Mesenchymal stem cell (in vitro differentiated cells and primary cell): ENCODE results near the gene WNT3A. TPM values are rescaled to one million over a fixed set of nuclear protein-coding genes. Genes with fewer than 3 reads are reported as not detected.

Experiments used
- DNase-seq: peaks from one replicate; pipeline ENCODE4 v3.0.0-alpha.2; 2013
- H2AFZ ChIP-seq: one replicate; pipeline ENCODE4 v1.6.1; 2013; ENCODE audit warnings: low read depth, mild to moderate bottlenecking, control low read depth, inconsistent platforms, low read length, moderate library complexity
- H2AK5ac ChIP-seq: 2 replicates; pipeline ENCODE4 v1.6.1; 2013; ENCODE audit warnings: low read length, moderate library complexity, mild to moderate bottlenecking, inconsistent platforms; ENCODE audit not compliant: severe bottlenecking
- H2BK120ac ChIP-seq: one replicate; pipeline ENCODE4 v1.6.1; 2013; ENCODE audit warnings: low read depth, mild to moderate bottlenecking, inconsistent platforms, low read length, moderate library complexity
- H2BK12ac ChIP-seq, 2 experiments: one replicate each; pipeline ENCODE4 v1.6.1; 2013; ENCODE audit warnings: inconsistent platforms in 2 of 2, low read length in 2 of 2, mild to moderate bottlenecking in 2 of 2, moderate library complexity in 2 of 2, control low read depth in 1 of 2
- H2BK15ac ChIP-seq: one replicate; pipeline ENCODE4 v1.6.1; 2013; ENCODE audit warnings: mild to moderate bottlenecking, low read depth, inconsistent platforms; ENCODE audit not compliant: poor library complexity, severe bottlenecking
- H2BK5ac ChIP-seq: 2 replicates; pipeline ENCODE4 v1.6.1; 2013; ENCODE audit warnings: low read depth, mild to moderate bottlenecking, low read length, control low read depth, inconsistent platforms; ENCODE audit not compliant: poor library complexity, severe bottlenecking
- H3K14ac ChIP-seq, 2 experiments: one replicate each; pipeline ENCODE4 v1.6.1; 2013; ENCODE audit warnings: inconsistent platforms in 2 of 2, low read length in 2 of 2, control low read depth in 1 of 2, mild to moderate bottlenecking in 1 of 2, moderate library complexity in 1 of 2
- H3K18ac ChIP-seq, 2 experiments: one replicate each; pipeline ENCODE4 v1.6.1; 2013; ENCODE audit warnings: inconsistent platforms in 2 of 2, low read length in 2 of 2, control low read depth in 1 of 2, low read depth in 1 of 2, mild to moderate bottlenecking in 1 of 2
- H3K23ac ChIP-seq, 2 experiments: one replicate each; pipeline ENCODE4 v1.6.1; 2013; ENCODE audit warnings: inconsistent platforms in 2 of 2, low read length in 2 of 2, mild to moderate bottlenecking in 2 of 2, moderate library complexity in 2 of 2, control low read depth in 1 of 2
- H3K27ac ChIP-seq: 2 replicates; pipeline ENCODE4 v1.5.1; 2013; ENCODE audit warnings: mild to moderate bottlenecking, moderate library complexity, low read length, control low read depth, inconsistent platforms; ENCODE audit not compliant: poor library complexity, severe bottlenecking
- H3K27me3 ChIP-seq, 2 experiments: 2 replicates each; pipeline versions ENCODE4 v1.6.1 to v1.7.0; 2013; ENCODE audit warnings: low read length in 2 of 2, mild to moderate bottlenecking in 2 of 2, moderate library complexity in 2 of 2, control low read depth in 1 of 2, inconsistent platforms in 1 of 2; ENCODE audit not compliant: control insufficient read depth in 1 of 2, insufficient read depth in 1 of 2
- H3K36me3 ChIP-seq, 2 experiments: 2 replicates each; pipeline versions ENCODE4 v1.6.1 to v1.7.0; 2013; ENCODE audit warnings: low read length in 2 of 2, control low read depth in 1 of 2, inconsistent platforms in 1 of 2, low read depth in 1 of 2, mild to moderate bottlenecking in 1 of 2; ENCODE audit not compliant: insufficient read depth in 2 of 2, control insufficient read depth in 1 of 2
- H3K4ac ChIP-seq, 2 experiments: one replicate each; pipeline ENCODE4 v1.6.1; 2013; ENCODE audit warnings: inconsistent platforms in 2 of 2, low read length in 2 of 2, mild to moderate bottlenecking in 2 of 2, moderate library complexity in 2 of 2, control low read depth in 1 of 2, low read depth in 1 of 2
- H3K4me1 ChIP-seq: 2 replicates; pipeline ENCODE4 v1.6.1; 2013; ENCODE audit warnings: low read depth, low read length, control low read depth; ENCODE audit not compliant: control insufficient read depth, insufficient read depth
- H3K4me2 ChIP-seq: 2 replicates; pipeline ENCODE4 v1.6.1; 2013; ENCODE audit warnings: low read length, mild to moderate bottlenecking, inconsistent platforms; ENCODE audit not compliant: poor library complexity, severe bottlenecking
- H3K4me3 ChIP-seq, 2 experiments: 2 replicates each; pipeline versions ENCODE4 v1.5.1 to v1.7.0; 2013; ENCODE audit warnings: low read length in 2 of 2, mild to moderate bottlenecking in 2 of 2, control low read depth in 1 of 2, low read depth in 1 of 2; ENCODE audit not compliant: insufficient read depth in 1 of 2
- H3K79me1 ChIP-seq: replicated peaks from 2 replicates; pipeline ENCODE4 v1.6.1; 2013; ENCODE audit warnings: mild to moderate bottlenecking, control low read depth, low read length, inconsistent platforms; ENCODE audit not compliant: poor library complexity, severe bottlenecking
- H3K9ac ChIP-seq: 2 replicates; pipeline ENCODE4 v1.7.0; 2013; ENCODE audit warnings: mild to moderate bottlenecking, low read length, moderate library complexity
- H3K9me3 ChIP-seq: 2 replicates; pipeline ENCODE4 v1.7.0; 2013; ENCODE audit warnings: mild to moderate bottlenecking, low read length; ENCODE audit not compliant: control insufficient read depth
- H4K8ac ChIP-seq: one replicate; pipeline ENCODE4 v1.6.1; 2013; ENCODE audit warnings: inconsistent platforms, mild to moderate bottlenecking, low read length, moderate library complexity
- H4K91ac ChIP-seq: one replicate; pipeline ENCODE4 v1.6.1; 2013; ENCODE audit warnings: mild to moderate bottlenecking, low read length, inconsistent platforms
- WGBS: methylation state at CpG from one replicate; pipeline ENCODE4 v1.1.7; 2013; ENCODE audit warnings: mixed read lengths; 5-methylcytosine and 5-hydroxymethylcytosine counted together
- small RNA-seq: library from polyadenylated mRNA; stranded (forward); fragments of <200 nt; extraction: miRNeasy Mini kit (QIAGEN cat#:217004); gene quantifications from one replicate; pipeline ENCODE3, GENCODE V24; 2013; ENCODE audit warnings: low read depth

Gene WNT3A

DNA sequence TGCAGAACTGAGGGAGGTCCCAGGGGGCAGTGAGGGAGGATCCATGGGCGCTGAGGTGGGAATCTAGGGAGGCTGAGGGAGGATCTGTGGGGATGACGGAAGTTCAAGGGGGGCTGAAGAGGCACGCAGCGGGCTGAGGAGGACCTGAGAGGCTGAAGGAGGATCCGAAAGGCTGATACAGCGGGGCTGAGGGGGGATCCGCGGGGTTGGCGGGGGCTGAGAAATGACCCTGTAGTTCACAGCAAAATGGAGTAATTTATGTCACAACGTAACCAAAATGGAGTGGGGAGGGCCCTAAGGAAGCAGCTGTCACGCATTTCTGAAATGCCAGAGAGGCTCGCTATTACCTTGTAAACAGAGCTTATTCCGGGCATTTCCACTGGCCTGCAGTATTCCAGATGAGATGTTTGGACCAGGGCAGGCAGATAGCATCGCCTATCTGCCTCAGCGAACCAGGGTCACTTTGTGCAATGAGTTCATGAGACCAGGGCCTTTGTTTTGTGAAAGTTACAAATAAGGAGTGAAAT lies 103.2 kb downstream of the WNT3A start:
- peaks cover 23 to 28% of the 10 kb centered on the region in 2 experiments for H3K36me3 ChIP-seq
- H3K27me3 ChIP-seq, result no peaks in the 10 kb centered on the region
- H3K23ac ChIP-seq, result no peak overlapping the region
- H4K8ac ChIP-seq, result peak overlapping the region; percentile 86
- H3K27ac ChIP-seq, result no peak overlapping the region
- H3K4me3 ChIP-seq, result peak overlapping the region; percentile 85 to 89
- H2BK5ac ChIP-seq, result peak overlapping the region; percentile 5
- H3K4me1 ChIP-seq, result peaks cover 19% of the 10 kb centered on the region
- DNase-seq, result peak; percentile 67
- peak overlapping the region; percentile 37 to 69 for H3K18ac ChIP-seq
- H3K9ac ChIP-seq, result peak overlapping the region; percentile 93
- no peak overlapping the region for H2BK12ac ChIP-seq
- no peaks in the 10 kb centered on the region for H3K9me3 ChIP-seq
- H3K79me1 ChIP-seq, result peaks cover 29% of the 10 kb centered on the region
- no peak overlapping the region for H3K14ac ChIP-seq
- 36% methylated on average over 15 of the region's 15 CpGs for WGBS
- peak overlapping the region; percentile 80 for H2BK120ac ChIP-seq
- peak overlapping the region; percentile 70 for H2BK15ac ChIP-seq
- H2AK5ac ChIP-seq, result peak overlapping the region; percentile 26
- H3K4ac ChIP-seq, result no peak overlapping the region
- peak overlapping the region; percentile 94 for H3K4me2 ChIP-seq
- peak overlapping the region; percentile 36 for H4K91ac ChIP-seq
- peak overlapping the region; percentile 92 for H2AFZ ChIP-seq

DNA sequence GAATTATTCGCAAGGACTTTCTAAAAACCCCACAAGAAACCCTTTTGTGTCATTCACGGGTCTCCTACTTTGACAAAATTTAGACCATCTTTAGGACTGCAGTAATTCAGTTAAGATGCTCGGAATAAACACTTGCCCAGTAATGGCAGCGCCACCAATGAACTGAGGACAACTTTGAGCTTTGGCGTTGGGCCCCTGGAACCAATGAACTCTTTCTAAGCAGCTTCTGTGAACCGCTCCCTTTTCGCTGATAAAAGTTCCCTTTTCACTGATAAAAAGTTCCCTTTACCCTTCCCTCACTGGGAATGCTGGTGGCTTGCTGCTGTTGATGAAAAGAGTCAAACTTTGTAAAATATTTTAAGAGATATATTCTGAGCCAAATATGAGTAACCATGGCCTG lies 103.8 kb downstream of the WNT3A start:
- Histone ChIP-seq H3K4me1 (peaks cover 18% of the 10 kb centered on the region), H2AK5ac (no peak overlapping the region), H3K79me1 (peaks cover 25% of the 10 kb centered on the region), H4K8ac (no peak overlapping the region), H3K4me2 (peak overlapping the region; percentile 94), H2BK5ac (no peak overlapping the region), H3K23ac (no peak overlapping the region), H3K4ac (no peak overlapping the region), H3K36me3 (peaks cover 23% of the 10 kb centered on the region in 2 experiments), H2BK15ac (no peak overlapping the region), H3K9me3 (no peaks in the 10 kb centered on the region), H4K91ac (no peak overlapping the region), H2AFZ (no peak overlapping the region), H3K9ac (peak overlapping the region; percentile 93), H3K27me3 (no peaks in the 10 kb centered on the region), H3K4me3 (peak overlapping the region in 1 of 2 experiments; percentile 85), H3K14ac (no peak overlapping the region), H3K27ac (no peak overlapping the region), H2BK12ac (no peak overlapping the region), H3K18ac (no peak overlapping the region), H2BK120ac (no peak overlapping the region)
- DNase-seq, result no peak
- WGBS, result 95% methylated on average over 7 of the region's 7 CpGs

Small RNA genes within 50 kb of the gene (small RNA-seq; reads per million reads assigned to genes)
- gene SEPT14P17, result not detected
